ENCODE results near the gene TMPRSS13.

The TMPRSS13 gene

DNA sequence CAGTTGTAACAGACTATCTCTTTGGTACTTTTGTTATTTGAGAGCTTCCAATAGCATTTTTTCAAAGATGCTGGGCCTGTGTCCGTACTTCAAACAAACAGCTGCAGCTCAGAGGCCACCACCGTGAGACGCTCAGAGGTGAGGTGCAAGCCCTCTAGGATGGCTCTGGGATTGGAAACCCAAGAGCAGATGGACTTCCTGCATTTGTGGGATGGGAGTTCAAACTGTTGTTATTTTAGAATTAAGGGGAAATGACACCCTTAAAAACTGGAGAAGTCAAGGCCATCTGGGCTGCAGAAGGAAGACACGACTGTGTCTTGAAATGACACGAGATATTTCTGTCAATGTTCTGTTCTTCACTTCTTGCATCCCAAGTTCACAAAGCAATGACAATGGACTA, 47.8 kb upstream of the TMPRSS13 start:
- H3K36me3 ChIP-seq (ENCODE audit: control insufficient read depth in 2 of 2, insufficient read depth in 1 of 2, low read length in 2 of 2) = no peaks in the 10 kb centered on the region
- POLR2A ChIA-PET = no interaction called here
- TF ChIP-seq YY1 (tag by site-specific recombination; IDR thresholded peaks at IDR 0.05) (no peak), ZNF624 (tag by site-specific recombination; IDR thresholded peaks at IDR 0.05) (no peak), ZNF19 (tag by site-specific recombination; IDR thresholded peaks at IDR 0.05; ENCODE audit: low read depth) (no peak), ZNF747 (tag by site-specific recombination; IDR thresholded peaks at IDR 0.05) (no peak), ZNF311 (tag by site-specific recombination; IDR thresholded peaks at IDR 0.05; ENCODE audit: borderline replicate concordance) (no peak), GFI1B (tag by site-specific recombination; IDR thresholded peaks at IDR 0.05) (no peak), ZNF561 (tag by site-specific recombination; IDR thresholded peaks at IDR 0.05; ENCODE audit: borderline replicate concordance) (no peak), ZNF16 (tag by site-specific recombination; IDR thresholded peaks at IDR 0.05; ENCODE audit: low read depth) (no peak), ZNF37A (tag by site-specific recombination; IDR thresholded peaks at IDR 0.05) (no peak), HOXA7 (CRISPR knock-in tag; IDR thresholded peaks at IDR 0.05; ENCODE audit: borderline replicate concordance) (no peak)
- TF ChIP-seq, protein P1, sequence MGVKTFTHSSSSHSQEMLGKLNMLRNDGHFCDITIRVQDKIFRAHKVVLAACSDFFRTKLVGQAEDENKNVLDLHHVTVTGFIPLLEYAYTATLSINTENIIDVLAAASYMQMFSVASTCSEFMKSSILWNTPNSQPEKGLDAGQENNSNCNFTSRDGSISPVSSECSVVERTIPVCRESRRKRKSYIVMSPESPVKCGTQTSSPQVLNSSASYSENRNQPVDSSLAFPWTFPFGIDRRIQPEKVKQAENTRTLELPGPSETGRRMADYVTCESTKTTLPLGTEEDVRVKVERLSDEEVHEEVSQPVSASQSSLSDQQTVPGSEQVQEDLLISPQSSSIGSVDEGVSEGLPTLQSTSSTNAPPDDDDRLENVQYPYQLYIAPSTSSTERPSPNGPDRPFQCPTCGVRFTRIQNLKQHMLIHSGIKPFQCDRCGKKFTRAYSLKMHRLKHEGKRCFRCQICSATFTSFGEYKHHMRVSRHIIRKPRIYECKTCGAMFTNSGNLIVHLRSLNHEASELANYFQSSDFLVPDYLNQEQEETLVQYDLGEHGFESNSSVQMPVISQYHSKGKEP (tag by site-specific recombination; IDR thresholded peaks at IDR 0.05) = no peak
- H3K27ac ChIP-seq (ENCODE audit: extremely low read depth, low read depth, low read length) = no peak overlapping the region
- H3K4me3 ChIP-seq (ENCODE audit: low read depth, low read length) = no peak overlapping the region
- H3K4me1 ChIP-seq (ENCODE audit: control insufficient read depth, insufficient read depth, low read length) = no peaks in the 10 kb centered on the region
- CTCF ChIA-PET = no interaction called here
- H3K9me3 ChIP-seq (ENCODE audit: control insufficient read depth, insufficient read depth, low read depth, low read length) = no peaks in the 10 kb centered on the region

DNA sequence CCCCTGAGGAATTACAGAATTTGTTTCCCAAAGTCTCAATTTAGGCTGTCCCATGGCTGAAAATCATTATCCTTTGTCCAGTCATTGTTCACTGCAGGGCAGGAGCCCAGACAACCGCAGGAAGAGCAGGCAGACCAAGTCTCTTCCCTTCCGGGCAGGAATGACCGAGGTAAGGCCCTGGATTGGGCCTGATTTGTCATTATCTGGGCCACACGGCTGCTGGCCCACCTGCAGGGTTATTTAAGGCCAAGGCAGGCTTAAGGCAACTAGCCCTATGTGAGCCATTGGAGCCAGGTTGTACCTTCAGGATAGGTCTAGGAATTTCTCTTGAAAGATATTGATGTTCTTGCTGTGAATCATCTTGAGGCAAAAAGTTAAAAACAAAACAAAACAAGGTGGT, 47.2 kb upstream of the TMPRSS13 start:
- CTCF ChIA-PET = no interaction called here
- H3K27ac ChIP-seq (ENCODE audit: extremely low read depth, low read depth, low read length) = no peak overlapping the region
- H3K4me3 ChIP-seq (ENCODE audit: low read depth, low read length) = no peak overlapping the region
- H3K36me3 ChIP-seq (ENCODE audit: control insufficient read depth in 2 of 2, insufficient read depth in 1 of 2, low read length in 2 of 2) = no peaks in the 10 kb centered on the region
- POLR2A ChIA-PET = interaction anchor here (0.5 kb wide), 1 partner anchor 76 kb away, joined by 3 read pairs; no protein-coding TSS in a partner anchor
- no peaks in the 10 kb centered on the region for H3K4me1 ChIP-seq (ENCODE audit: control insufficient read depth, insufficient read depth, low read length)
- no peaks in the 10 kb centered on the region for H3K9me3 ChIP-seq (ENCODE audit: control insufficient read depth, insufficient read depth, low read depth, low read length)
- TF ChIP-seq MYNN (tag by site-specific recombination; IDR thresholded peaks at IDR 0.05; ENCODE audit: borderline replicate concordance) (no peak), ZNF354C (tag by site-specific recombination; IDR thresholded peaks at IDR 0.05; ENCODE audit: borderline replicate concordance, low read depth) (no peak), ZNF549 (tag by site-specific recombination; IDR thresholded peaks at IDR 0.05) (no peak), ZXDB (tag by site-specific recombination; IDR thresholded peaks at IDR 0.05) (no peak), ZSCAN23 (tag by site-specific recombination; IDR thresholded peaks at IDR 0.05) (no peak), ZNF248 (tag by site-specific recombination; IDR thresholded peaks at IDR 0.05) (no peak), ZNF830 (tag by site-specific recombination; IDR thresholded peaks at IDR 0.05; ENCODE audit: low read depth) (no peak)
- TF ChIP-seq, protein P2, sequence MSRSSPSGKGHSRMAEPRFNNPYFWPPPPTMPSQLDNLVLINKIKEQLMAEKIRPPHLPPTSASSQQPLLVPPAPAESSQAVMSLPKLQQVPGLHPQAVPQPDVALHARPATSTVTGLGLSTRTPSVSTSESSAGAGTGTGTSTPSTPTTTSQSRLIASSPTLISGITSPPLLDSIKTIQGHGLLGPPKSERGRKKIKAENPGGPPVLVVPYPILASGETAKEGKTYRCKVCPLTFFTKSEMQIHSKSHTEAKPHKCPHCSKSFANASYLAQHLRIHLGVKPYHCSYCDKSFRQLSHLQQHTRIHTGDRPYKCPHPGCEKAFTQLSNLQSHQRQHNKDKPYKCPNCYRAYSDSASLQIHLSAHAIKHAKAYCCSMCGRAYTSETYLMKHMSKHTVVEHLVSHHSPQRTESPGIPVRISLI (tag by site-specific recombination; IDR thresholded peaks at IDR 0.05) = no peak
- TF ChIP-seq, protein P3, sequence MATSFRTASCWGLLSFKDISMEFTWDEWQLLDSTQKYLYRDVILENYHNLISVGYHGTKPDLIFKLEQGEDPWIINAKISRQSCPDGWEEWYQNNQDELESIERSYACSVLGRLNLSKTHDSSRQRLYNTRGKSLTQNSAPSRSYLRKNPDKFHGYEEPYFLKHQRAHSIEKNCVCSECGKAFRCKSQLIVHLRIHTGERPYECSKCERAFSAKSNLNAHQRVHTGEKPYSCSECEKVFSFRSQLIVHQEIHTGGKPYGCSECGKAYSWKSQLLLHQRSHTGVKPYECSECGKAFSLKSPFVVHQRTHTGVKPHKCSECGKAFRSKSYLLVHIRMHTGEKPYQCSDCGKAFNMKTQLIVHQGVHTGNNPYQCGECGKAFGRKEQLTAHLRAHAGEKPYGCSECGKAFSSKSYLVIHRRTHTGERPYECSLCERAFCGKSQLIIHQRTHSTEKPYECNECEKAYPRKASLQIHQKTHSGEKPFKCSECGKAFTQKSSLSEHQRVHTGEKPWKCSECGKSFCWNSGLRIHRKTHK (tag by site-specific recombination; IDR thresholded peaks at IDR 0.05) = no peak
- TF ChIP-seq, protein P4, sequence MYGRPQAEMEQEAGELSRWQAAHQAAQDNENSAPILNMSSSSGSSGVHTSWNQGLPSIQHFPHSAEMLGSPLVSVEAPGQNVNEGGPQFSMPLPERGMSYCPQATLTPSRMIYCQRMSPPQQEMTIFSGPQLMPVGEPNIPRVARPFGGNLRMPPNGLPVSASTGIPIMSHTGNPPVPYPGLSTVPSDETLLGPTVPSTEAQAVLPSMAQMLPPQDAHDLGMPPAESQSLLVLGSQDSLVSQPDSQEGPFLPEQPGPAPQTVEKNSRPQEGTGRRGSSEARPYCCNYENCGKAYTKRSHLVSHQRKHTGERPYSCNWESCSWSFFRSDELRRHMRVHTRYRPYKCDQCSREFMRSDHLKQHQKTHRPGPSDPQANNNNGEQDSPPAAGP (tag by site-specific recombination; IDR thresholded peaks at IDR 0.05) = no peak
- TF ChIP-seq, protein P5, sequence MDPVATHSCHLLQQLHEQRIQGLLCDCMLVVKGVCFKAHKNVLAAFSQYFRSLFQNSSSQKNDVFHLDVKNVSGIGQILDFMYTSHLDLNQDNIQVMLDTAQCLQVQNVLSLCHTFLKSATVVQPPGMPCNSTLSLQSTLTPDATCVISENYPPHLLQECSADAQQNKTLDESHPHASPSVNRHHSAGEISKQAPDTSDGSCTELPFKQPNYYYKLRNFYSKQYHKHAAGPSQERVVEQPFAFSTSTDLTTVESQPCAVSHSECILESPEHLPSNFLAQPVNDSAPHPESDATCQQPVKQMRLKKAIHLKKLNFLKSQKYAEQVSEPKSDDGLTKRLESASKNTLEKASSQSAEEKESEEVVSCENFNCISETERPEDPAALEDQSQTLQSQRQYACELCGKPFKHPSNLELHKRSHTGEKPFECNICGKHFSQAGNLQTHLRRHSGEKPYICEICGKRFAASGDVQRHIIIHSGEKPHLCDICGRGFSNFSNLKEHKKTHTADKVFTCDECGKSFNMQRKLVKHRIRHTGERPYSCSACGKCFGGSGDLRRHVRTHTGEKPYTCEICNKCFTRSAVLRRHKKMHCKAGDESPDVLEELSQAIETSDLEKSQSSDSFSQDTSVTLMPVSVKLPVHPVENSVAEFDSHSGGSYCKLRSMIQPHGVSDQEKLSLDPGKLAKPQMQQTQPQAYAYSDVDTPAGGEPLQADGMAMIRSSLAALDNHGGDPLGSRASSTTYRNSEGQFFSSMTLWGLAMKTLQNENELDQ (tag by site-specific recombination; IDR thresholded peaks at IDR 0.05; ENCODE audit: low read depth) = no peak

All from HEK293 (cell line).